Mucosa of stomach (tissue), 1 donor: ENCODE results near the gene PACS1.

ENCODE experiments used
- H3K27me3 ChIP-seq: one replicate; pipeline ENCODE4 v1.7.0; 2013; ENCODE audit warnings: mild to moderate bottlenecking, low read length; ENCODE audit not compliant: control insufficient read depth, insufficient read depth
- H3K36me3 ChIP-seq: one replicate; pipeline ENCODE4 v1.7.0; 2013; ENCODE audit warnings: low read length; ENCODE audit not compliant: control insufficient read depth, insufficient read depth
- H3K4me1 ChIP-seq: one replicate; pipeline ENCODE4 v1.7.0; 2013; ENCODE audit warnings: mild to moderate bottlenecking, low read length; ENCODE audit not compliant: control insufficient read depth, insufficient read depth
- H3K4me3 ChIP-seq: one replicate; pipeline ENCODE4 v1.7.0; 2013; ENCODE audit warnings: low read length
- H3K9ac ChIP-seq: one replicate; pipeline ENCODE4 v1.7.0; 2013; ENCODE audit warnings: mild to moderate bottlenecking, low read length, moderate library complexity
- H3K9me3 ChIP-seq: one replicate; pipeline ENCODE4 v1.7.0; 2013; ENCODE audit warnings: mild to moderate bottlenecking, low read length, moderate library complexity; ENCODE audit not compliant: control insufficient read depth
- donor health status: Pancreatic carcinoma.

PACS1 gene

DNA sequence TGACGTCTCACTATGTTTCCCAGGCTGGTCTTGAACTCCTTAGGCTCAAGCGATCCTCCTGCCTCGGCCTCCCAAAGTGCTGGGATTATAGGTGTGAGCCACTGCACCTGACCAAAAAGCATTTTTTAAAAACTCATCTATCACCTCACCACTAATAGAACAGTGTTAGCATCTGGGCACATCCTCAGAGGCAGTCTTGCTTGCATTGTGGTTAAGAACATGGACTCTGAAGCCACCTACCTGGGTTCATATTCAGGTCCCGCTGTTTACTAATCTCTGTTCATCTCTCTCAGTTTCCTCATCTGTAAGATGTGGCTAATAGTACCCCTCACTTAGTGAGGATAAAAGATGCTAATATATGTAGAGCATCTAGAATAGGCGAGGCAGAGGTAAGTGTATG is 90.6 kb downstream of the PACS1 start:
- Histone ChIP-seq H3K4me1 (no peaks in the 10 kb centered on the region), H3K27me3 (no peaks in the 10 kb centered on the region), H3K9me3 (no peaks in the 10 kb centered on the region), H3K36me3 (no peaks in the 10 kb centered on the region), H3K4me3 (no peak overlapping the region), H3K9ac (no peak overlapping the region)

DNA sequence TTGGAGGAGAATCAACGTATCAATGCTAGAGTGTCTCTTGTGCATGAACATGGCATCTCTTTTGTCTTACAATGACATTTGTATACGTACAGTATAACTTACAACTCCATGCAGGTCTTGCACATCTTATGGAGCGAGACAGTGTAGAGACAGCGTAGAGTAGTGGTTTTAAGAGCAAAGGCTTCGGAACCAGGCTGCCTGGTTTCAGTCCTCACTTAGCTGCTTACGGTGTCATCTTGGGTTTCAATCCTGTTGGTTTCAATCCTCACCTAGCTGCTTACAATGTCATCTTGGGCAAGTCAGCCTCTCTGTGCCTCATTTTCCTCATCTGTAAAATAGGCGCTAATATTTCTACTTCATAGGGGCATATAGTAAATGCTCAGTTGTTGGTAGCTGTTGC is 98.2 kb downstream of the PACS1 start:
- H3K27me3 ChIP-seq = no peaks in the 10 kb centered on the region
- no peaks in the 10 kb centered on the region for H3K9me3 ChIP-seq
- no peak overlapping the region for H3K9ac ChIP-seq
- H3K36me3 ChIP-seq = no peaks in the 10 kb centered on the region
- no peaks in the 10 kb centered on the region for H3K4me1 ChIP-seq
- no peak overlapping the region for H3K4me3 ChIP-seq

DNA sequence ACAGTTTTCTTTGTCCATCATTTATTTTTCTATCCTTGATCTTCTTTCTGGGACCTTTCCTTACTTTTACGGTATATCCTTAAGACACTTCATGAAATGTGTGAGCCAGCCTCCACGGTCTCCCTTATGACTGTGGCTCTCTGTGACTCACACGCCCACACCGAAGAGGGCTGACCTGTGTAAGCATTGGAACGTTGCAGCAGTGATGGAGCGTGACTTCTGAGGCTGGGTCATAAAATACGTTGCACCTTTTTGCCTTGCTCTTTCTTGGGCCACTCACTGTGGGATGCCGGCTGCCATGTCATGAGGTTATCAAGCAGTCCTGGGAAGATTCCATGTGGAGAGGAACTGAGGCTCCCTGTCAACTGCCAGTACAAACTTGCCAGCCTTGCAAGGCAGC is 102.1 kb downstream of the PACS1 start:
- no peaks in the 10 kb centered on the region for H3K4me1 ChIP-seq
- H3K9me3 ChIP-seq = no peaks in the 10 kb centered on the region
- no peaks in the 10 kb centered on the region for H3K27me3 ChIP-seq
- H3K4me3 ChIP-seq = no peak overlapping the region
- no peaks in the 10 kb centered on the region for H3K36me3 ChIP-seq
- no peak overlapping the region for H3K9ac ChIP-seq

DNA sequence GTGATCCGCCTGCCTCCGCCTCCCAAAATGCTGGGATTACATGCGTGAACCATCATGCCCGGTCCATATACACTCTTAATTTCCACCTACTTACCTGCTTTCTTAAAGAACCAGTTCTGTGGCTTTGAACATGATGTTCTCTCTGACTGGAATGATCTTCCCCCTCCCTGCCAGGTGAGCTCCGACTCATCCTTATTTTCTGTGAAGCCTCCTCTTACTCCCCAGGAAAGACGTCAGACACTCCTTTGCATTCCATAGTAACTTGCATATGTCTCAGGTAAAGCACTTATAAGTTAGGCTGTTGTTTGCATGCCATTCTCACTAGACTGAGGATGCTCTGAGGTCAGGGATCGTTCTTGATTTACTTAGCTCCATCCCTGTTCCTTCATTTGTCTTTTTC is 106.6 kb downstream of the PACS1 start:
- no peaks in the 10 kb centered on the region for H3K9me3 ChIP-seq
- no peaks in the 10 kb centered on the region for H3K4me1 ChIP-seq
- H3K27me3 ChIP-seq = no peaks in the 10 kb centered on the region
- H3K4me3 ChIP-seq = no peak overlapping the region
- H3K9ac ChIP-seq = no peak overlapping the region
- H3K36me3 ChIP-seq = no peaks in the 10 kb centered on the region

DNA sequence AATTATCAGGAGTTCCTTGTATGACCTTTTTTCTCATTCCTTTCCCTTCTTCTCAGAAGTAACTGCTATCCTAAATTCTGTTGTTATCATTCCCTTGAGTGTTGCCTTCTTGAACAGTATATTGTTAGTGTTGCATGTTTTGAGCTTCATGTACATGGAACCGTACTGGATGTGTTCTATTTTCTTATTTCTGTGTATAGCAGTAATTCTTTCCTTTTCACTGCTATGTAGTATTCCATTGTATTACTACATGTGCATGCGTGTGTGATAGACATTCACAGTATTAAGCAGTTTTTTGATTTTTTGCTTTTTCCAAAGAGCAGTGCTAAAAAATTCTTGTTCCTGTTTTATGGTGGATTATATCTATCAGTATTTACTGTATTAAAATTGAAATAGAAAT is 108.1 kb downstream of the PACS1 start:
- H3K4me1 ChIP-seq = no peaks in the 10 kb centered on the region

DNA sequence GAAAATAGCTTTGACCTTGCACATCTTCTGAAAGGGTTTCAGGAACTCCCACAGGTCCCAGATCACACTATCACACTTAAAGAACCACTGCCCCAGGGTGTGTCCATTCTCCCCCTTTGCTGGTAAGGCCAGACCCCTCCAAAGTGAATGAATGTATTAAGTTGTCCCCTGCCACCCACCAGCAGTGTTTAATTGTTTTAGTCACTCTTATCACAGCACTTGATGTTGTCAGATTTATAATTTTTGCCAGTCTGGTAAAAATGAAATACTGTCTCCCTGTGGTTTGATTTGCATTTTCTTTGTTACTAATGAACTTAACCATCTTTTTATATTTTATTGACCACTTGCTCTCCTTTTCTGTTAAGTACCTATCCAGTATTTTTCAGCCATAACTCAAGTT is 108.8 kb downstream of the PACS1 start:
- peaks cover 7% of the 10 kb centered on the region for H3K4me1 ChIP-seq
- H3K9ac ChIP-seq = no peak overlapping the region
- H3K9me3 ChIP-seq = no peaks in the 10 kb centered on the region
- no peaks in the 10 kb centered on the region for H3K27me3 ChIP-seq
- no peak overlapping the region for H3K4me3 ChIP-seq
- no peaks in the 10 kb centered on the region for H3K36me3 ChIP-seq

More for the DNA sequence above, 108.1 kb downstream of the PACS1 start:
- Histone ChIP-seq H3K9me3 (no peaks in the 10 kb centered on the region), H3K27me3 (no peaks in the 10 kb centered on the region), H3K36me3 (no peaks in the 10 kb centered on the region), H3K9ac (no peak overlapping the region), H3K4me3 (no peak overlapping the region)

DNA sequence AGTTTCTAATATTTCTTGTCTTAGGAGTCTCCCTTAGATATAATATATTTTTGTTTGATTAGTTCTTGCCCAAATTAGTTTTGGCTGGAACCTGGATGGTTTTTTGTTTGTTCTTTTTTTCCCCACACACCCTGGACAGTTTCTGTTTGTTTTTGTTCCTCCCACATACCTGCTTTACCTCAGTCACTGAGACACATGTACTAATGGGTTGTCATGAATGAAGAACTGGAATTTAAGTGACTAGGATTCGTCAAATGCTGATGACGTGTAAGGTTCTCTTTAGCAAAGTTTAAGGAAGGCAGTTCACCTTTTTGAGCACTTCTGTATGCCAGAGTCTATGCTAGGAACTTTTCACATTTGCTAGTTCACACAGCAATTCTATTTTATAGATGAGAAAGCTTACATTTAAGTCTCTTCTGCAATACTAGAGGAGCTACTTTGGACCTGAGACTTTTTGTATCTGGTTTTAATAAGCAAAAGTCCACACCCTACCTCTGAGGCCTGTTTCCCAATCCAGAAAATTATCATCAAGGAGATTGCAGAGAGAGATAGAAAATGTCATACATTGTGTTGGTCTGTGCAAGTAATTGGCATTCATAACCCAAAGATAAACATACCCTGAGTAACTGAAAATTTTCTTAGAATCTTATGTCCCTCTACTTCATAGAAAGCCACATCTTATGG is 111.7 kb downstream of the PACS1 start:
- H3K9ac ChIP-seq = no peak overlapping the region
- H3K4me3 ChIP-seq = no peak overlapping the region

DNA sequence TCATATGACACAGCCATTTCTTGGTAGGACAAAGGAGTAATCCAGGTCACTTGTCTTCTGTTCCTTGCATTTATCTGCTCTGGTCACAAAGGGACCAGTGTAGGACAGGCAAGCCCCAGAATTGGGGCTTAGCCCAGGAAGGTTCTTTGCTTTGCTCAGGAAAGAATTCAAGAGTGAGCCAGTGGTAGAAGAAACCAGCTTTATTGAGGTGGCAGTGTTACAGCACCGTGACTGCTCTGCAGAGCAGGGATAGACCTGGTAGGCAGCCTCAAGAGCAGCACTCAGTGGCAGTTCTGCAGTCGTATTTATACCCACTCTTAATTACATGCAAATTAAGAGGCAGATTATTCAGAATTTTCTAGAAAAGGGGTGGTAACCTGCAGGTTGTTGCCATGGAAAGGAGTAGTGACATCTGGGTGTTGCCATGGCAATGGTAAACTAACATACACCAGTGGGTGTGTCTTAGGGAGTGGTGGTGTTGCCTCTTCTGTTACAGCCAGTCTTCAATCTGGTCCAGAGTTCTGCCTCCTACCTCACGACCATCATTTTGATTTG is 113.5 kb downstream of the PACS1 start:
- Histone ChIP-seq H3K9ac (no peak overlapping the region), H3K9me3 (no peaks in the 10 kb centered on the region), H3K4me1 (peaks cover 13% of the 10 kb centered on the region), H3K36me3 (no peaks in the 10 kb centered on the region), H3K27me3 (no peaks in the 10 kb centered on the region), H3K4me3 (no peak overlapping the region)

More for the DNA sequence above, 111.7 kb downstream of the PACS1 start:
- Histone ChIP-seq H3K36me3 (no peaks in the 10 kb centered on the region), H3K4me1 (peaks cover 10% of the 10 kb centered on the region), H3K27me3 (no peaks in the 10 kb centered on the region), H3K9me3 (no peaks in the 10 kb centered on the region)

DNA sequence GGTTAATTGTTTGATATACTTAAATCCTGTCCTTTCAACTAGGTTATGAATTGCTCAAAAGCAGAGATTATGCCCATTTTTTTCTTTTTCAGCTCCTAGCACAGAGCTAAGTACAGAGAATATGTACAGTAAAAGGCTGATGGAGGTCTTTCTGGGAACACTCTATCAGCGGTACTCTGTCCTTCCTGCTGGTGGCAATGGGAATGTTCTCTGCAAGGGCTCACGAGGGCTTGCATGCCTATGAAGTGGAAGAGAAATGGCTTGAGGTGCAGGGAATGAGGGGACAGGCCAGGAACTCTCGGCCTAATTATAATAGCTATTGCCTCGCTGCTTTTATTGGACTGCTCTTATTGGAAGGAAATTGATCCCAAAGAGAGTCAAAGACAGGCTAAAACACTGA is 114.7 kb downstream of the PACS1 start:
- Histone ChIP-seq H3K27me3 (no peaks in the 10 kb centered on the region), H3K4me1 (peaks cover 23% of the 10 kb centered on the region), H3K9me3 (no peaks in the 10 kb centered on the region)

DNA sequence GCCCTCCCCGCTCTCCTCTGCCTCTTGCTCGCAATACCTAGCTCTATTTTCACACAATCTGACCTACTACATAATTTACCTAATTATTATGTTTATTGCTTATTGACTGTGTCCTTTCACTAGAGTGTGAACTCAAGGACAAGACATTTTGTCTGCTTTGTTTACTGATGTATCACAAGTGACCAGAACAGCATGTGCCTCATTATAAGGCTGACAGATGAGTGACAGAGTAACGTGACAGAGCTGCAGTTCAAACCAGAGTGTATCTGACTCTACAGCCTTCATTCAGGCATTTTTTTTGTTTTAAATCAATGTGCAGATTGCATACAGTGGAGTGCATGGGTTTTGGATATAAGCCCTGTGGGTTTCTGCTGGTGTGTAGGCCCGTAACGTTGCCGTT is 116.4 kb downstream of the PACS1 start:
- H3K27me3 ChIP-seq = no peaks in the 10 kb centered on the region

More for the DNA sequence above, 114.7 kb downstream of the PACS1 start:
- Histone ChIP-seq H3K36me3 (no peaks in the 10 kb centered on the region), H3K9ac (no peak overlapping the region), H3K4me3 (no peak overlapping the region)

DNA sequence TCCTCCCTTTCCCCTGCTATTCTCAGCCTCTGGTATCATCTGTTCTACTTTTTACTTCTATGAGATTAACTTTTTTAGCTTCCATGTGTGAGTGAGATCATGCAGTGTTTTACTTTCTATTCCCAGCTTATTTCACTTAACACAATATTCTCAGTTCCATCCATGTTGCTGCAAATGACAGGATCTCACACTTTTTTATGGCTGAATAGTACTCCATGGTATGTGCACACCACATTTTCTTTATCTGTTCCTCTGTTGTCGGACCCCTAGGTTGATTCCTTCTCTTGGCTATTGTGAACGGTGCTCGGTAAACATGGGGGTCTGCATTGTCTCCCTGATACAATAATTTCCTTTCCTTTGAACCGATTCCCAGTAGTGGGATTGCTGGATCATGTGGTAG is 117.4 kb downstream of the PACS1 start:
- Histone ChIP-seq H3K27me3 (no peaks in the 10 kb centered on the region), H3K4me1 (peaks cover 43% of the 10 kb centered on the region)

More for the DNA sequence above, 116.4 kb downstream of the PACS1 start:
- Histone ChIP-seq H3K4me1 (peaks cover 40% of the 10 kb centered on the region), H3K36me3 (no peaks in the 10 kb centered on the region), H3K4me3 (no peak overlapping the region), H3K9me3 (no peaks in the 10 kb centered on the region), H3K9ac (no peak overlapping the region)

DNA sequence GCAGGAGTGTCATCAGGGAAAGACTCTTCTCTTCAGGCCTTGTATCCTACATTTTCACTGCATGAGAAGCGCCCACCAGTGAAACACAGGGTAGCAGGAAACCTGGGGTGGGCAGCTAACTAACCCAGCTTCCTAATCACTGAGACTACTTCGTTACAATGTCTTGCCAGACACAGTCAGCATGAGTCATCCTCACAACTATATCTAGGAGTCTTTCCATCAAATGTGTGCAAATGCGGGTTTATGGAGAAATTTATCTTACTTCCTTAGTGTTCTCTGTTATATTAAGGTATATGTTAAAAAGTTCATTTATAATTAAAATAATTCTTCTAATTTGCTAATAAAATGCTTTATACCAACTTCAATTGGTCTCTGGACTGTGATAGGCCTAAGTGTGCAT is 118.5 kb downstream of the PACS1 start:
- H3K9ac ChIP-seq = no peak overlapping the region
- no peaks in the 10 kb centered on the region for H3K9me3 ChIP-seq
- H3K4me3 ChIP-seq = no peak overlapping the region

More for the DNA sequence above, 117.4 kb downstream of the PACS1 start:
- H3K36me3 ChIP-seq = no peaks in the 10 kb centered on the region
- H3K4me3 ChIP-seq = no peak overlapping the region
- no peak overlapping the region for H3K9ac ChIP-seq
- no peaks in the 10 kb centered on the region for H3K9me3 ChIP-seq

More for the DNA sequence above, 118.5 kb downstream of the PACS1 start:
- peaks cover 2% of the 10 kb centered on the region for H3K36me3 ChIP-seq
- peaks cover 39% of the 10 kb centered on the region for H3K4me1 ChIP-seq
- no peaks in the 10 kb centered on the region for H3K27me3 ChIP-seq
